Testis (tissue), 2 donors: ENCODE results near the gene ZNF732.

Source experiments
- CTCF ChIP-seq, 3 experiments: fragments of 450-650 bp in 2 of 3; fragments of 200-600 bp in 1 of 3; sonication (generic) in 1 of 3; IDR thresholded peaks; one replicate each; pipeline ENCODE4 v1.5.1; 2016 to 2019; ENCODE audit warnings: antibody characterized with exemption in 3 of 3, mild to moderate bottlenecking in 2 of 3, moderate library complexity in 1 of 3
- POLR2A ChIP-seq: fragments of 450-650 bp; IDR thresholded peaks from one replicate; pipeline ENCODE4 v1.6.1; 2017; ENCODE audit warnings: antibody characterized with exemption, mild to moderate bottlenecking, moderate library complexity

GRCh38 chr4:338759-339097 is 33.5 kb upstream of the ZNF732 start:
- no peak for TF ChIP-seq CTCF (IDR thresholded peaks at IDR 0.05)
- TF ChIP-seq POLR2A = no peak
